GM23338 (cell line): ENCODE measurements around the gene TRHDE. TPM values are rescaled to one million over a fixed set of nuclear protein-coding genes. Genes with fewer than 3 reads are reported as not detected.

ENCODE experiments used
- ATAC-seq: fragments of 200-7000 bp; cut with Tn5 transposase; 3 replicates; pipeline ENCODE4 v1.9.1; 2020
- DNase-seq: peaks from one replicate; pipeline ENCODE4 v3.0.0-alpha.2; 2015; ENCODE audit warnings: low spot score
- H2AFZ ChIP-seq: fragments of 200-600 bp; sonication (generic); 2 replicates; pipeline ENCODE4 v1.8.0; 2016; ENCODE audit warnings: antibody characterized with exemption, mild to moderate bottlenecking, moderate library complexity
- H3F3A ChIP-seq: fragments of 200-600 bp; sonication (generic); replicated peaks from 2 replicates; pipeline ENCODE4 v1.8.0; 2017; ENCODE audit warnings: antibody characterized with exemption, mixed run types, low read depth
- H3K27ac ChIP-seq: fragments of 200-600 bp; sonication (generic); 2 replicates; pipeline ENCODE4 v1.6.1; 2016; ENCODE audit warnings: low read depth
- H3K27me3 ChIP-seq: fragments of 200-600 bp; sonication (generic); 2 replicates; pipeline ENCODE4 v1.8.0; 2016; ENCODE audit warnings: mild to moderate bottlenecking, mixed run types, moderate library complexity; ENCODE audit not compliant: insufficient read depth
- H3K36me3 ChIP-seq: fragments of 200-600 bp; sonication (generic); 2 replicates; pipeline ENCODE4 v1.8.0; 2016; ENCODE audit warnings: mild to moderate bottlenecking; ENCODE audit not compliant: insufficient read depth
- H3K4me1 ChIP-seq: fragments of 200-600 bp; sonication (generic); 2 replicates; pipeline ENCODE4 v1.8.0; 2016; ENCODE audit warnings: mild to moderate bottlenecking, moderate library complexity; ENCODE audit not compliant: insufficient read depth
- H3K4me2 ChIP-seq: fragments of 200-600 bp; sonication (generic); 2 replicates; pipeline ENCODE4 v1.7.1; 2017; ENCODE audit warnings: mixed run types
- H3K4me3 ChIP-seq: fragments of 200-600 bp; sonication (generic); 2 replicates; pipeline ENCODE4 v1.6.1; 2016; ENCODE audit warnings: mixed run types
- H3K79me2 ChIP-seq: fragments of 200-600 bp; sonication (generic); replicated peaks from 2 replicates; pipeline ENCODE4 v1.8.0; 2017; ENCODE audit warnings: mild to moderate bottlenecking; ENCODE audit not compliant: insufficient read depth
- H3K9me2 ChIP-seq: fragments of 200-600 bp; sonication (generic); 2 replicates; pipeline ENCODE4 v1.8.0; 2017; ENCODE audit not compliant: insufficient read depth
- H4K20me1 ChIP-seq: fragments of 200-600 bp; sonication (generic); replicated peaks from 2 replicates; pipeline ENCODE4 v1.8.0; 2017; ENCODE audit warnings: mild to moderate bottlenecking; ENCODE audit not compliant: insufficient read depth
- H3K27ac Mint-ChIP-seq: 2 replicates; pipeline ENCODE4 v1.8.0; 2020; ENCODE audit warnings: inconsistent platforms, mild to moderate bottlenecking, moderate library complexity, mixed read lengths
- H3K27me3 Mint-ChIP-seq: 3 replicates; pipeline ENCODE4 v1.8.0; 2022; ENCODE audit warnings: low read depth, mild to moderate bottlenecking, moderate library complexity, mixed read lengths, inconsistent platforms; ENCODE audit not compliant: insufficient read depth, poor library complexity
- H3K36me3 Mint-ChIP-seq: 3 replicates; pipeline ENCODE4 v1.8.0; 2021; ENCODE audit warnings: low read depth, mild to moderate bottlenecking, inconsistent platforms, moderate library complexity, mixed read lengths
- H3K4me1 Mint-ChIP-seq: 3 replicates; pipeline ENCODE4 v1.8.0; 2020; ENCODE audit warnings: mild to moderate bottlenecking, inconsistent platforms, mixed read lengths
- H3K4me3 Mint-ChIP-seq: 3 replicates; pipeline ENCODE4 v1.8.0; 2021; ENCODE audit warnings: moderate library complexity, mild to moderate bottlenecking, inconsistent platforms, mixed read lengths
- H3K9me3 Mint-ChIP-seq: 3 replicates; pipeline ENCODE4 v1.8.0; 2020; ENCODE audit warnings: moderate library complexity, mild to moderate bottlenecking, inconsistent platforms, mixed read lengths
- ETS1 ChIP-seq: IDR thresholded peaks from 2 replicates; pipeline ENCODE4 v1.6.1; 2016; ENCODE audit warnings: antibody characterized with exemption
- EZH2 ChIP-seq: fragments of 200-600 bp; sonication (generic); IDR thresholded peaks from one replicate; pipeline ENCODE4 v1.8.0; 2017; ENCODE audit warnings: antibody characterized with exemption, mild to moderate bottlenecking, low read depth; ENCODE audit not compliant: unreplicated experiment
- EZH2phosphoT487 ChIP-seq: fragments of 200-600 bp; sonication (generic); IDR thresholded peaks from one replicate; pipeline ENCODE4 v1.8.1; 2018; ENCODE audit warnings: antibody characterized with exemption; ENCODE audit not compliant: unreplicated experiment
- JUNB ChIP-seq: IDR thresholded peaks from one replicate; pipeline ENCODE4 v1.6.1; 2016; ENCODE audit warnings: antibody characterized with exemption; ENCODE audit not compliant: unreplicated experiment
- NANOG ChIP-seq: IDR thresholded peaks from 2 replicates; pipeline ENCODE4 v1.6.1; 2016; ENCODE audit warnings: antibody characterized with exemption, borderline replicate concordance
- POLR2AphosphoS5 ChIP-seq: IDR thresholded peaks from 2 replicates; pipeline ENCODE4 v1.6.1; 2016; ENCODE audit warnings: antibody characterized with exemption, low read depth
- STAT1 ChIP-seq: IDR thresholded peaks from one replicate; pipeline ENCODE4 v1.6.1; 2016; ENCODE audit warnings: antibody characterized with exemption; ENCODE audit not compliant: unreplicated experiment
- ZNF462 ChIP-seq: fragments of 250-450 bp; sonication (Bioruptor Pico); IDR thresholded peaks from 2 replicates; pipeline ENCODE4 v1.5.0; 2020; ENCODE audit warnings: mild to moderate bottlenecking, moderate library complexity
- polyA plus RNA-seq: library from polyadenylated mRNA; unstranded; fragments of >200 nt; fragmentation: Nextera tagmentation; extraction: Ambion mirVana; gene quantifications from 2 replicates; pipeline ENCODE4 v1.2.1, GENCODE V29; 2016
- total RNA-seq: library from RNA; depleted of rRNA; stranded (reverse); fragments of >200 nt; shearing (Covaris generic); gene quantifications from 2 replicates; pipeline ENCODE4 v1.2.3, GENCODE V29; 2014

TRHDE gene
- total and polyA plus RNA-seq, 2 experiments from 2014 or later: 1.3 to 7.7 TPM

- TF ChIP-seq ZNF462: no peak
- no peak for TF ChIP-seq POLR2AphosphoS5
- TF ChIP-seq EZH2phosphoT487: no peak
- TF ChIP-seq STAT1: no peak
Measured at GRCh38 chr12:72679147-72679757, 407.1 kb downstream of the TRHDE start (continued).

- peaks cover 7% of the 10 kb centered on the region for H3K4me1 ChIP-seq
- H3K36me3 Mint-ChIP-seq: no peaks in the 10 kb centered on the region
- no peak overlapping the region for H3K27ac Mint-ChIP-seq
- no peaks in the 10 kb centered on the region for H3K9me3 Mint-ChIP-seq
- H3K4me2 ChIP-seq: no peak overlapping the region; the same call in 1 of the 2 replicates
- no peak overlapping the region for H3K27ac ChIP-seq
- no peaks in the 10 kb centered on the region for H3K9me2 ChIP-seq
- H3K79me2 ChIP-seq: no peaks in the 10 kb centered on the region
- no peaks in the 10 kb centered on the region for H4K20me1 ChIP-seq
- peaks cover 22% of the 10 kb centered on the region for H3K4me1 Mint-ChIP-seq
- H3K4me3 ChIP-seq: no peak overlapping the region
- no peak overlapping the region for H3K4me3 Mint-ChIP-seq
- no peaks in the 10 kb centered on the region for H3K27me3 ChIP-seq
- DNase-seq (no peak), ATAC-seq (no peak)
- no peaks in the 10 kb centered on the region for H3K27me3 Mint-ChIP-seq
- no peaks in the 10 kb centered on the region for H3K36me3 ChIP-seq
- no peaks in the 10 kb centered on the region for H3F3A ChIP-seq
- H2AFZ ChIP-seq: no peak overlapping the region
- no peak for TF ChIP-seq NANOG
- no peak for TF ChIP-seq EZH2
- no peak for TF ChIP-seq POLR2AphosphoS5
- no peak for TF ChIP-seq JUNB
- no peak for TF ChIP-seq ZNF462
- TF ChIP-seq STAT1: no peak
- no peak for TF ChIP-seq ETS1
Measured at GRCh38 chr12:72681028-72681427, 408.9 kb downstream of the TRHDE start.
